IPS-NIHi11 (cell line): ENCODE measurements around the gene ZNF438.
"Not testable (repeated sequence)": the region's sequence is repeated elsewhere in the genome, so short reads cannot be mapped to it uniquely, and the experiment has no call there.

Experiments used
- DNase-seq: peaks from one replicate; pipeline ENCODE4 v3.0.0; 2012; ENCODE audit warnings: mixed read lengths, low spot score

Gene ZNF438

DNA sequence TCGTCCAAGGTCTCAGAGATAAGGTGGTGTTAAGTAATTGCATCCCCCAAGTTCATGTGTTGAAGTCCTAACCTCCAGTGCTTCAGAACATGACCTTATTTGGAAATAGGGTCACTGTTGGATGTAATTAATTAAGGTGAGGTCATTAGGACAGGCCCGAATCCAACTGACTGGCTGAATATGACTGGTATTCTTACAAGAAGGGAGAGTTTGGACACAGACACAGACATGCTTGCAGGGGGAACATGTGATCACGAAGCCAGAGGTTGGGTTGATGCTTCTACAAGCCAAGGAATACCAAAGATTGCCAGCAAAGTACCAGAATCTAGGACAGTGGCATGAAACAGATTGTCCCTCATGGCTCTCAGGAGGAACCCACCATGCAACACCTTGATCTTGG, 228.6 kb downstream of the ZNF438 start:
- no peak for DNase-seq

DNA sequence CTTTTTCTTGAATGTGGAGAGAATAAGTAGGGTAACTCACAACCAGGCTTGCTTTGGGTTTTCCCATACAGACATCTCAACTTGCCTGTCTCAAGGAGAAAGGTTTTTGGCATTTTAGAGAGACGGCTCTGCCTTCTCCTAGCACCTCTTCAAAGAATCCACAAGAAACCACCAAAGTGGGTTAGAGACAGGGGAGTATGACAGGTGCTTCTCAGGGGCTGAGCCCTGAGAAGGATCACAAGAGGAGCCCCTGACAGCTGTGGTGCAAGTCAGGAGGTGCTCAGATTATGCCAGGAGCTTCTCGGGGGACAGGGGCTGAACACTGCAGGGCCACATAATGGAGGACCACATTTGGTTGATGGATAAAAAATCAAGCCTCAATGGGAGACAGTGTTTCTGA, 231.3 kb downstream of the ZNF438 start:
- DNase-seq, result no peak

DNA sequence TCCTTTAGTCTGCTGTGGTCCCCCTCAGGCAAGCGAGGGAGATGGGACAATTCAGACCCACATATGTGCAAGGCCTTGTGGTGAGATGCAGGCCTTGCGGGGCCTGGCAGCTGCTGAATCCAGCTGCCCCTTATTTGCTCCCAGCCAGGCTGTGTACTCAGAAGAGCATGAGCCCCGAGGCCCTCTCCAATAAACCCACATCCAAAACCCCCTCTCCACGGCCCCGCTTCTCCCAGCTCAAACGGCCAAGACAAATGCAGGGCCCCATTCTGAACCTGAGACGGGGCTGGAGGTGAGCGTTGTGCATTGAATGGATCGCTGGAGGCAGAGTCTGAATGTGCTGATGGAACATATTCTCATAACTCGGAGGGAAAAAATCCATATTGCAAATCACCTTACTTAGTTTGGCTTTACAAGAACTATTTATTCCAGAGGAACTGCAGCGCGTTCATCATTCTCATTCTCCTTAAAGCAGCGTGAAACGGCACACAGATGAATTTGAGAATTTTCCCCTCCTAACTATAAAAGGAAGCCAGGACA, 232.9 kb downstream of the ZNF438 start:
- DNase-seq, result no peak

DNA sequence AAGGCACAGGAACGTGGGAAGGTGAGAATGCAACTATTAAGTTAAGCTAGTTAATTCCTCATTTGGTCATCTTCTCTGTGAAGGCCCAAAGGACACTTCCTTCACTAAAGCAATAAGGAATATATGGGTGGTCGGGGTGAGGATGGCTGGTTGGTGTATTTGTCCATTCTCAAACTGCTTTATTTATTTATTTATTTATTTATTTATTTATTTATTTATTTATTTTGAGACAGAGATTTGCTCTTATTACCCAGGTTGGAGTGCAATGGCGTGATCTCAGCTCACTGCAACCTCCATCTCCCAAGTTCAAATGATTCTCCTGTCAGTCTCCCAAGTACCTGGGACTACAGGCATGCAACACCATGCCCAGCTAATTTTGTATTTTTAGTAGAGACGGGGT, 236.6 kb downstream of the ZNF438 start:
- DNase-seq, result not testable (repeated sequence)
